Raji (cell line): ENCODE data around the gene EMD.
A peak's percentile ranks its signal among the peaks of the same experiment; 100 is the strongest.

Experiments
- POLR2A ChIP-seq: IDR thresholded peaks from 2 replicates; pipeline ENCODE4 v1.6.1; 2011; ENCODE audit warnings: low read depth, low read length, control low read depth; ENCODE audit not compliant: insufficient read depth

EMD gene

GRCh38 chrX:154399527-154400368 is 20.7 kb downstream of the EMD start:
- TF ChIP-seq POLR2A = no peak

GRCh38 chrX:154400369-154400817 is 21.3 kb downstream of the EMD start:
- 0 out of 2 replicates have a peak, but pooled peaks have one; percentile 3 for TF ChIP-seq POLR2A

GRCh38 chrX:154401045-154401799 is 22.1 kb downstream of the EMD start:
- TF ChIP-seq POLR2A = peak; percentile 46

GRCh38 chrX:154401918-154402621 is 23.0 kb downstream of the EMD start:
- peak; percentile 14; the same call in 1 of the 2 replicates for TF ChIP-seq POLR2A

- TF ChIP-seq POLR2A = no peak
Measured at GRCh38 chrX:154402622-154403127, 23.6 kb downstream of the EMD start.

- TF ChIP-seq POLR2A = no peak
Measured at GRCh38 chrX:154403192-154403591, 24.1 kb downstream of the EMD start.

GRCh38 chrX:154403858-154404257 is 24.8 kb downstream of the EMD start:
- TF ChIP-seq POLR2A = no peak

GRCh38 chrX:154404625-154405192 is 25.6 kb downstream of the EMD start:
- no peak for TF ChIP-seq POLR2A

GRCh38 chrX:154408659-154409221 is 29.6 kb downstream of the EMD start:
- TF ChIP-seq POLR2A = no peak

GRCh38 chrX:154409222-154409871 is 30.3 kb downstream of the EMD start, which contains the start of gene DNASE1L1:
Gene DNASE1L1 (minus strand): TSS chrX:154409254. CDS start chrX:154405568, 3,686 bp downstream.
- no peak for TF ChIP-seq POLR2A

GRCh38 chrX:154411981-154412340 is 32.9 kb downstream of the EMD start:
- peak; percentile 73 for TF ChIP-seq POLR2A

GRCh38 chrX:154412468-154412867 is 33.4 kb downstream of the EMD start:
- no peak for TF ChIP-seq POLR2A

- no peak for TF ChIP-seq POLR2A
Measured at GRCh38 chrX:154413142-154413541, 34.0 kb downstream of the EMD start.

GRCh38 chrX:154417157-154417556 is 38.1 kb downstream of the EMD start:
- TF ChIP-seq POLR2A = no peak

- TF ChIP-seq POLR2A = no peak
Measured at GRCh38 chrX:154419189-154419588, 40.1 kb downstream of the EMD start.
